ENCODE data around the gene CA12.

The CA12 gene

DNA sequence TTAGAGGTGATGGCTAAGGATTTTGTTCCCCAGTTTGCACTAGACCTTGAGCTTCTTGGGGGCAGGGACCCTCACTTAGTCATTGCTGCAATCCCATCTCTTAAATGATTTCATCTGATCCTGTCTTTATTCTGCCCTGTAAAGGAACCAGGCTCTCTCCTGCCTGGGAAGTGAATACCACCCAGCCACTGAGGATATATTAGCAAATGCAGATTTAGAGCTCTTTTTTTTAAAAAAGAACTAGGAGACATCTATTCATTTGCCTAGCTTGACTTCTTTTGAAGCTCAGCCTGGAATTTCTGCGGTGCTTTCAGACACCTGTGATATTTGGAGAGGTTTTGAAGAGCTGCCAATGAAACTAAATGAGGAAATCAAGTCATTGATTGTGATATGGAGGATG, 41.8 kb downstream of the CA12 start:
- Histone ChIP-seq H3K36me3 (ENCODE audit: control insufficient read depth, insufficient read depth, low read length) (no peaks in the 10 kb centered on the region), H3K9ac (no peak overlapping the region), H3K4me3 (ENCODE audit: low read depth, low read length) (no peak overlapping the region), H3K9me3 (ENCODE audit: control insufficient read depth, low read length) (no peaks in the 10 kb centered on the region), H3K4me2 (ENCODE audit: low read length) (no peak overlapping the region), H3K4me1 (no peaks in the 10 kb centered on the region), H2AFZ (no peak overlapping the region), H3K27me3 (ENCODE audit: control insufficient read depth, insufficient read depth, low read length) (no peaks in the 10 kb centered on the region), H3K27ac (no peak overlapping the region), H3K79me2 (no peaks in the 10 kb centered on the region)
- TF ChIP-seq CTCF (IDR thresholded peaks at IDR 0.05), result no peak

- no peak overlapping the region for H3K4me2 ChIP-seq (ENCODE audit: low read length)
- no peaks in the 10 kb centered on the region for H3K79me2 ChIP-seq
- H3K27me3 ChIP-seq (ENCODE audit: control insufficient read depth, insufficient read depth, low read length), result no peaks in the 10 kb centered on the region
- H2AFZ ChIP-seq, result no peak overlapping the region
- H3K27ac ChIP-seq, result no peak overlapping the region
- H3K4me1 ChIP-seq, result no peaks in the 10 kb centered on the region
- H3K36me3 ChIP-seq (ENCODE audit: control insufficient read depth, insufficient read depth, low read length), result no peaks in the 10 kb centered on the region
- no peak for TF ChIP-seq CTCF (IDR thresholded peaks at IDR 0.05)
- no peaks in the 10 kb centered on the region for H3K9me3 ChIP-seq (ENCODE audit: control insufficient read depth, low read length)
- H3K9ac ChIP-seq, result no peak overlapping the region
- H3K4me3 ChIP-seq (ENCODE audit: low read depth, low read length), result no peak overlapping the region
These were observed 42.5 kb downstream of the CA12 start for GRCh38 chr15:63339006-63339766.

GRCh38 chr15:63338170-63338569, 43.5 kb downstream of the CA12 start:
- no peaks in the 10 kb centered on the region for H3K79me2 ChIP-seq
- no peaks in the 10 kb centered on the region for H3K36me3 ChIP-seq (ENCODE audit: control insufficient read depth, insufficient read depth, low read length)
- no peak overlapping the region for H3K4me3 ChIP-seq (ENCODE audit: low read depth, low read length)
- H3K4me1 ChIP-seq, result no peaks in the 10 kb centered on the region
- H3K4me2 ChIP-seq (ENCODE audit: low read length), result no peak overlapping the region
- H3K9ac ChIP-seq, result no peak overlapping the region
- no peak for TF ChIP-seq CTCF (IDR thresholded peaks at IDR 0.05)
- no peak overlapping the region for H3K27ac ChIP-seq
- H2AFZ ChIP-seq, result no peak overlapping the region
- no peaks in the 10 kb centered on the region for H3K9me3 ChIP-seq (ENCODE audit: control insufficient read depth, low read length)
- H3K27me3 ChIP-seq (ENCODE audit: control insufficient read depth, insufficient read depth, low read length), result no peaks in the 10 kb centered on the region

GRCh38 chr15:63337046-63337445, 44.6 kb downstream of the CA12 start:
- no peaks in the 10 kb centered on the region for H3K9me3 ChIP-seq (ENCODE audit: control insufficient read depth, low read length)
- no peak overlapping the region for H2AFZ ChIP-seq
- TF ChIP-seq CTCF (IDR thresholded peaks at IDR 0.05), result no peak
- no peaks in the 10 kb centered on the region for H3K27me3 ChIP-seq (ENCODE audit: control insufficient read depth, insufficient read depth, low read length)
- no peaks in the 10 kb centered on the region for H3K4me1 ChIP-seq
- H3K9ac ChIP-seq, result no peak overlapping the region
- H3K4me3 ChIP-seq (ENCODE audit: low read depth, low read length), result no peak overlapping the region
- no peaks in the 10 kb centered on the region for H3K36me3 ChIP-seq (ENCODE audit: control insufficient read depth, insufficient read depth, low read length)
- H3K79me2 ChIP-seq, result no peaks in the 10 kb centered on the region
- H3K27ac ChIP-seq, result no peak overlapping the region
- no peak overlapping the region for H3K4me2 ChIP-seq (ENCODE audit: low read length)
